WTC11 (cell line): ENCODE data around the gene TXNRD1. TPM values are rescaled to one million over a fixed set of nuclear protein-coding genes. Genes with fewer than 3 reads are reported as not detected.

ENCODE experiments used
- ATAC-seq: fragments of 200-7000 bp; cut with Tn5 transposase; 2 replicates; pipeline ENCODE4 v1.10.0; 2021; ENCODE audit warnings: mild to moderate bottlenecking, moderate library complexity
- CTCF ChIA-PET: fragments of 300-600 bp; sonication (Branson Sonifier 250); formaldehyde crosslinking; loops from one replicate; lab custom pipeline; 2021; ENCODE audit warnings: antibody characterized with exemption; lab: Charles Lee
- POLR2A ChIA-PET: fragments of 350-600 bp; sonication (Branson Sonifier 250); formaldehyde crosslinking; loops from one replicate; lab custom pipeline; 2021; ENCODE audit warnings: antibody characterized with exemption; lab: Charles Lee
- DNase-seq: peaks from one replicate; pipeline ENCODE4 v3.0.0; 2021; ENCODE audit warnings: low spot score
- H3K27ac Mint-ChIP-seq: 2 replicates; pipeline ENCODE4 v1.8.0; 2021; ENCODE audit warnings: mixed read lengths
- H3K27me3 Mint-ChIP-seq: 2 replicates; pipeline ENCODE4 v1.8.0; 2021; ENCODE audit warnings: low read depth, mild to moderate bottlenecking, moderate library complexity, mixed read lengths
- H3K36me3 Mint-ChIP-seq: 2 replicates; pipeline ENCODE4 v1.8.0; 2021; ENCODE audit warnings: mixed read lengths
- H3K4me1 Mint-ChIP-seq: 2 replicates; pipeline ENCODE4 v1.8.0; 2022; ENCODE audit warnings: mixed read lengths
- H3K4me3 Mint-ChIP-seq: 2 replicates; pipeline ENCODE4 v1.8.0; 2021; ENCODE audit warnings: mild to moderate bottlenecking, moderate library complexity, mixed read lengths
- H3K9me3 Mint-ChIP-seq: 2 replicates; pipeline ENCODE4 v1.8.0; 2021; ENCODE audit warnings: mixed read lengths
- ATF1 ChIP-seq: sonication (generic); formaldehyde crosslinking; IDR thresholded peaks from 2 replicates; pipeline ENCODE4 v1.8.1; 2023; ENCODE audit warnings: mild to moderate bottlenecking, moderate library complexity, missing genetic modification reagents
- ELF4 ChIP-seq: sonication (generic); formaldehyde crosslinking; IDR thresholded peaks from 2 replicates; pipeline ENCODE4 v1.8.1; 2022; ENCODE audit warnings: low read depth, mild to moderate bottlenecking, moderate library complexity, missing genetic modification reagents
- FOXJ3 ChIP-seq: sonication (generic); formaldehyde crosslinking; IDR thresholded peaks from 2 replicates; pipeline ENCODE4 v1.9.0; 2021; ENCODE audit warnings: missing genetic modification reagents, mild to moderate bottlenecking, borderline replicate concordance
- GRHL2 ChIP-seq: fragments of 250-450 bp; sonication (Bioruptor Pico); IDR thresholded peaks from 2 replicates; pipeline ENCODE4 v1.8.0; 2022; ENCODE audit warnings: mild to moderate bottlenecking, moderate library complexity; ENCODE audit not compliant: insufficient replicate concordance, severe bottlenecking
- HMGA2 ChIP-seq: fragments of 250-450 bp; sonication (Bioruptor Pico); IDR thresholded peaks from 2 replicates; pipeline ENCODE4 v1.4.0; 2021; ENCODE audit warnings: mild to moderate bottlenecking, moderate library complexity
- IRF2 ChIP-seq: sonication (generic); formaldehyde crosslinking; IDR thresholded peaks from 2 replicates; pipeline ENCODE4 v1.8.0; 2022; ENCODE audit warnings: low read depth, missing genetic modification reagents, borderline replicate concordance
- KAT7 ChIP-seq: sonication (generic); formaldehyde crosslinking; IDR thresholded peaks from 2 replicates; pipeline ENCODE4 v1.8.1; 2023; ENCODE audit warnings: missing genetic modification reagents, mild to moderate bottlenecking, borderline replicate concordance
- MXD4 ChIP-seq: fragments of 250-450 bp; sonication (Bioruptor Pico); IDR thresholded peaks from 2 replicates; pipeline ENCODE4 v1.8.0; 2021; ENCODE audit warnings: mild to moderate bottlenecking, moderate library complexity, borderline replicate concordance
- NFYB ChIP-seq: sonication (generic); formaldehyde crosslinking; conservative IDR thresholded peaks from 2 replicates; pipeline ENCODE4 v1.8.0; 2022; ENCODE audit warnings: low read depth, missing genetic modification reagents
- NR1H2 ChIP-seq: sonication (generic); formaldehyde crosslinking; IDR thresholded peaks from 2 replicates; pipeline ENCODE4 v1.9.0; 2021; ENCODE audit warnings: mild to moderate bottlenecking, moderate library complexity, missing genetic modification reagents
- OVOL2 ChIP-seq: fragments of 250-450 bp; sonication (Bioruptor Pico); IDR thresholded peaks from 2 replicates; pipeline ENCODE4 v1.9.0; 2021; ENCODE audit warnings: mild to moderate bottlenecking, borderline replicate concordance
- RORB ChIP-seq: fragments of 250-450 bp; sonication (Bioruptor Pico); IDR thresholded peaks from 2 replicates; pipeline ENCODE4 v1.9.0; 2021; ENCODE audit warnings: mild to moderate bottlenecking
- SOX15 ChIP-seq: fragments of 250-450 bp; sonication (Bioruptor Pico); IDR thresholded peaks from 2 replicates; pipeline ENCODE4 v1.9.0; 2021; ENCODE audit warnings: mild to moderate bottlenecking
- SP1 ChIP-seq: sonication (generic); formaldehyde crosslinking; conservative IDR thresholded peaks from 2 replicates; pipeline ENCODE4 v1.8.1; 2022; ENCODE audit warnings: missing genetic modification reagents
- TCF7 ChIP-seq: sonication (generic); formaldehyde crosslinking; IDR thresholded peaks from 2 replicates; pipeline ENCODE4 v1.8.0; 2022; ENCODE audit warnings: mild to moderate bottlenecking, low read depth, missing genetic modification reagents, moderate library complexity
- TEAD4 ChIP-seq: sonication (generic); formaldehyde crosslinking; IDR thresholded peaks from 2 replicates; pipeline ENCODE4 v1.8.0; 2022; ENCODE audit warnings: mild to moderate bottlenecking, missing genetic modification reagents
- TP53 ChIP-seq: sonication (generic); formaldehyde crosslinking; IDR thresholded peaks from 2 replicates; pipeline ENCODE4 v1.8.1; 2023; ENCODE audit warnings: mild to moderate bottlenecking, missing genetic modification reagents
- USF1 ChIP-seq: sonication (generic); formaldehyde crosslinking; IDR thresholded peaks from 2 replicates; pipeline ENCODE4 v1.8.0; 2022; ENCODE audit warnings: mild to moderate bottlenecking, missing genetic modification reagents
- ZBTB43 ChIP-seq: sonication (generic); formaldehyde crosslinking; IDR thresholded peaks from 2 replicates; pipeline ENCODE4 v1.8.1; 2023; ENCODE audit warnings: mild to moderate bottlenecking, missing genetic modification reagents
- ZNF121 ChIP-seq: sonication (generic); formaldehyde crosslinking; IDR thresholded peaks from 2 replicates; pipeline ENCODE4 v1.8.0; 2023; ENCODE audit warnings: missing genetic modification reagents
- ZNF263 ChIP-seq: sonication (generic); formaldehyde crosslinking; IDR thresholded peaks from 2 replicates; pipeline ENCODE4 v1.8.1; 2022; ENCODE audit warnings: low read depth, mild to moderate bottlenecking, moderate library complexity, missing genetic modification reagents
- total RNA-seq: library from RNA; stranded (reverse); gene quantifications from 3 replicates; pipeline ENCODE4 v1.2.3, GENCODE V29; 2021
- TF ChIP-seq, protein P1 (sequence below): sonication (generic); formaldehyde crosslinking; IDR thresholded peaks from 2 replicates; pipeline ENCODE4 v1.8.1; 2022; ENCODE audit warnings: low read depth, mild to moderate bottlenecking, moderate library complexity, missing genetic modification reagents, borderline replicate concordance
- TF ChIP-seq, protein P2 (sequence below): fragments of 250-450 bp; sonication (Bioruptor Pico); IDR thresholded peaks from 2 replicates; pipeline ENCODE4 v1.9.0; 2021; ENCODE audit warnings: mild to moderate bottlenecking, borderline replicate concordance
- TF ChIP-seq, protein P3 (sequence below): sonication (generic); formaldehyde crosslinking; IDR thresholded peaks from 2 replicates; pipeline ENCODE4 v1.8.1; 2023; ENCODE audit warnings: mild to moderate bottlenecking, missing genetic modification reagents, moderate library complexity
- TF ChIP-seq, protein P4 (sequence below): fragments of 250-450 bp; sonication (Bioruptor Pico); IDR thresholded peaks from 2 replicates; pipeline ENCODE4 v1.9.0; 2021; ENCODE audit warnings: mild to moderate bottlenecking
- TF ChIP-seq, protein P5 (sequence below): sonication (generic); formaldehyde crosslinking; conservative IDR thresholded peaks from 2 replicates; pipeline ENCODE4 v1.8.1; 2022; ENCODE audit warnings: mild to moderate bottlenecking, missing genetic modification reagents

The TXNRD1 gene
- total RNA-seq, 1 experiment from 2014 or later: 113 TPM

DNA sequence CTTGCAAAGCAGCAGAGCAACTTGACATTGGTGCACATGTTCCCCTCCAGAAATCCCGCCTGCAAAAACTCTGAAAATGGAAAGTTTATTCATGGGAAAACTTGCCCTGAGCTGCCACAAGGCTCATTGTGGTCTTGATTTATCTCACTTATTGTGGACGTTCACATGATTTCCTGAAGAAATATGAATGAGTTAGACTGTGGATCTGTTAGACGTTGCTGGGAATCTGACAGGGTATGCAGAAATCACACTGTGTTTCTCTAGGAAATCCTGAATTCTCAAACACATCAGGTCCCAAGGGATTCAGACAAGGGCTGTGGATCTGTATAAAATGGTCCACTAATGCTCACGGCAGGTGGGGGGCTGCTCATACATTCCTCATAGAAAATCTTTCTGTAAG, 160.2 kb downstream of the TXNRD1 start:
- ChIA-PET POLR2A (no interaction called here), CTCF (interaction anchor here (0.7 kb wide), 1 partner anchor 354 kb away, joined by 3 read pairs; no protein-coding TSS in a partner anchor)
- H3K27ac Mint-ChIP-seq: no peak overlapping the region
- no peaks in the 10 kb centered on the region; the same call in 1 of the 2 replicates for H3K27me3 Mint-ChIP-seq
- no peak for ATAC-seq
- H3K4me3 Mint-ChIP-seq: no peak overlapping the region
- TF ChIP-seq ZNF121: no peak
- TF ChIP-seq, protein P1, sequence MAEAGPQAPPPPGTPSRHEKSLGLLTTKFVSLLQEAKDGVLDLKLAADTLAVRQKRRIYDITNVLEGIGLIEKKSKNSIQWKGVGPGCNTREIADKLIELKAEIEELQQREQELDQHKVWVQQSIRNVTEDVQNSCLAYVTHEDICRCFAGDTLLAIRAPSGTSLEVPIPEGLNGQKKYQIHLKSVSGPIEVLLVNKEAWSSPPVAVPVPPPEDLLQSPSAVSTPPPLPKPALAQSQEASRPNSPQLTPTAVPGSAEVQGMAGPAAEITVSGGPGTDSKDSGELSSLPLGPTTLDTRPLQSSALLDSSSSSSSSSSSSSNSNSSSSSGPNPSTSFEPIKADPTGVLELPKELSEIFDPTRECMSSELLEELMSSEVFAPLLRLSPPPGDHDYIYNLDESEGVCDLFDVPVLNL: no peak
- no peak for TF ChIP-seq KAT7
- no peak for TF ChIP-seq ELF4
- TF ChIP-seq, protein P2, sequence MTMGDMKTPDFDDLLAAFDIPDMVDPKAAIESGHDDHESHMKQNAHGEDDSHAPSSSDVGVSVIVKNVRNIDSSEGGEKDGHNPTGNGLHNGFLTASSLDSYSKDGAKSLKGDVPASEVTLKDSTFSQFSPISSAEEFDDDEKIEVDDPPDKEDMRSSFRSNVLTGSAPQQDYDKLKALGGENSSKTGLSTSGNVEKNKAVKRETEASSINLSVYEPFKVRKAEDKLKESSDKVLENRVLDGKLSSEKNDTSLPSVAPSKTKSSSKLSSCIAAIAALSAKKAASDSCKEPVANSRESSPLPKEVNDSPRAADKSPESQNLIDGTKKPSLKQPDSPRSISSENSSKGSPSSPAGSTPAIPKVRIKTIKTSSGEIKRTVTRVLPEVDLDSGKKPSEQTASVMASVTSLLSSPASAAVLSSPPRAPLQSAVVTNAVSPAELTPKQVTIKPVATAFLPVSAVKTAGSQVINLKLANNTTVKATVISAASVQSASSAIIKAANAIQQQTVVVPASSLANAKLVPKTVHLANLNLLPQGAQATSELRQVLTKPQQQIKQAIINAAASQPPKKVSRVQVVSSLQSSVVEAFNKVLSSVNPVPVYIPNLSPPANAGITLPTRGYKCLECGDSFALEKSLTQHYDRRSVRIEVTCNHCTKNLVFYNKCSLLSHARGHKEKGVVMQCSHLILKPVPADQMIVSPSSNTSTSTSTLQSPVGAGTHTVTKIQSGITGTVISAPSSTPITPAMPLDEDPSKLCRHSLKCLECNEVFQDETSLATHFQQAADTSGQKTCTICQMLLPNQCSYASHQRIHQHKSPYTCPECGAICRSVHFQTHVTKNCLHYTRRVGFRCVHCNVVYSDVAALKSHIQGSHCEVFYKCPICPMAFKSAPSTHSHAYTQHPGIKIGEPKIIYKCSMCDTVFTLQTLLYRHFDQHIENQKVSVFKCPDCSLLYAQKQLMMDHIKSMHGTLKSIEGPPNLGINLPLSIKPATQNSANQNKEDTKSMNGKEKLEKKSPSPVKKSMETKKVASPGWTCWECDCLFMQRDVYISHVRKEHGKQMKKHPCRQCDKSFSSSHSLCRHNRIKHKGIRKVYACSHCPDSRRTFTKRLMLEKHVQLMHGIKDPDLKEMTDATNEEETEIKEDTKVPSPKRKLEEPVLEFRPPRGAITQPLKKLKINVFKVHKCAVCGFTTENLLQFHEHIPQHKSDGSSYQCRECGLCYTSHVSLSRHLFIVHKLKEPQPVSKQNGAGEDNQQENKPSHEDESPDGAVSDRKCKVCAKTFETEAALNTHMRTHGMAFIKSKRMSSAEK (CRISPR knock-in tag): no peak
- no peak for TF ChIP-seq SOX15 (CRISPR knock-in tag)
- TF ChIP-seq ZBTB43: no peak
- no peak for TF ChIP-seq TP53
- no peak for TF ChIP-seq MXD4
- TF ChIP-seq, protein P3, sequence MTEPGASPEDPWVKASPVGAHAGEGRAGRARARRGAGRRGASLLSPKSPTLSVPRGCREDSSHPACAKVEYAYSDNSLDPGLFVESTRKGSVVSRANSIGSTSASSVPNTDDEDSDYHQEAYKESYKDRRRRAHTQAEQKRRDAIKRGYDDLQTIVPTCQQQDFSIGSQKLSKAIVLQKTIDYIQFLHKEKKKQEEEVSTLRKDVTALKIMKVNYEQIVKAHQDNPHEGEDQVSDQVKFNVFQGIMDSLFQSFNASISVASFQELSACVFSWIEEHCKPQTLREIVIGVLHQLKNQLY (CRISPR knock-in tag): no peak
- no peak for TF ChIP-seq RORB (CRISPR knock-in tag)
- TF ChIP-seq GRHL2 (CRISPR knock-in tag): no peak
- TF ChIP-seq, protein P4, sequence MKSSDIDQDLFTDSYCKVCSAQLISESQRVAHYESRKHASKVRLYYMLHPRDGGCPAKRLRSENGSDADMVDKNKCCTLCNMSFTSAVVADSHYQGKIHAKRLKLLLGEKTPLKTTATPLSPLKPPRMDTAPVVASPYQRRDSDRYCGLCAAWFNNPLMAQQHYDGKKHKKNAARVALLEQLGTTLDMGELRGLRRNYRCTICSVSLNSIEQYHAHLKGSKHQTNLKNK (CRISPR knock-in tag): no peak
- TF ChIP-seq OVOL2: no peak
- DNase-seq: no peak
- H3K4me1 Mint-ChIP-seq: peaks cover 18% of the 10 kb centered on the region
- peaks cover 6% of the 10 kb centered on the region for H3K9me3 Mint-ChIP-seq
- H3K36me3 Mint-ChIP-seq: peaks cover 5% of the 10 kb centered on the region; the same call in 1 of the 2 replicates

- no peak overlapping the region for H3K27ac Mint-ChIP-seq
- CTCF ChIA-PET: interaction anchor here (0.7 kb wide), 1 partner anchor 353 kb away, joined by 3 read pairs; no protein-coding TSS in a partner anchor
- peaks cover 5% of the 10 kb centered on the region; the same call in 1 of the 2 replicates for H3K36me3 Mint-ChIP-seq
- H3K4me1 Mint-ChIP-seq: peaks cover 13% of the 10 kb centered on the region
- no peak overlapping the region for H3K4me3 Mint-ChIP-seq
- H3K9me3 Mint-ChIP-seq: peaks cover 6% of the 10 kb centered on the region
- POLR2A ChIA-PET: no interaction called here
- no peak for ATAC-seq
- H3K27me3 Mint-ChIP-seq: no peaks in the 10 kb centered on the region; the same call in 1 of the 2 replicates
- DNase-seq: no peak
- no peak for TF ChIP-seq OVOL2
- no peak for TF ChIP-seq NR1H2 (CRISPR knock-in tag)
- TF ChIP-seq ZNF263: no peak
- TF ChIP-seq, protein P5, sequence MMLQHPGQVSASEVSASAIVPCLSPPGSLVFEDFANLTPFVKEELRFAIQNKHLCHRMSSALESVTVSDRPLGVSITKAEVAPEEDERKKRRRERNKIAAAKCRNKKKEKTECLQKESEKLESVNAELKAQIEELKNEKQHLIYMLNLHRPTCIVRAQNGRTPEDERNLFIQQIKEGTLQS (CRISPR knock-in tag): no peak
- no peak for TF ChIP-seq USF1 (CRISPR knock-in tag)
- no peak for TF ChIP-seq IRF2 (CRISPR knock-in tag)
- TF ChIP-seq, protein P4 (CRISPR knock-in tag): no peak
- TF ChIP-seq FOXJ3 (CRISPR knock-in tag): no peak
- TF ChIP-seq NFYB (CRISPR knock-in tag): no peak
- no peak for TF ChIP-seq TCF7 (CRISPR knock-in tag)
- no peak for TF ChIP-seq TEAD4
- TF ChIP-seq SP1 (CRISPR knock-in tag): no peak
- no peak for TF ChIP-seq ATF1 (CRISPR knock-in tag)
- no peak for TF ChIP-seq HMGA2
These were observed 161.3 kb downstream of the TXNRD1 start for GRCh38 chr12:104376650-104377513.
